Astrocyte of the cerebellum (primary cell): ENCODE results near the gene HEY2.

Experiments
- DNase-seq: peaks from one replicate; pipeline ENCODE4 v3.0.0-alpha.2; 2011; ENCODE audit warnings: low read depth
- H3K4me3 ChIP-seq: 2 replicates; pipeline ENCODE4 v1.5.1; 2011; ENCODE audit warnings: mild to moderate bottlenecking, low read depth, low read length, moderate library complexity
- in situ Hi-C: cut with HindIII; loops from 2 replicates; pipeline ENCODE4 v1.10.0; 2017; ENCODE audit warnings: low sequenced_read_pairs
- TF ChIP-seq, protein P1 (sequence below): IDR thresholded peaks from 2 replicates; pipeline ENCODE4 v1.5.1; 2012; ENCODE audit warnings: low read length, low read depth, moderate library complexity, mild to moderate bottlenecking; ENCODE audit errors: missing control alignments

The HEY2 gene

DNA sequence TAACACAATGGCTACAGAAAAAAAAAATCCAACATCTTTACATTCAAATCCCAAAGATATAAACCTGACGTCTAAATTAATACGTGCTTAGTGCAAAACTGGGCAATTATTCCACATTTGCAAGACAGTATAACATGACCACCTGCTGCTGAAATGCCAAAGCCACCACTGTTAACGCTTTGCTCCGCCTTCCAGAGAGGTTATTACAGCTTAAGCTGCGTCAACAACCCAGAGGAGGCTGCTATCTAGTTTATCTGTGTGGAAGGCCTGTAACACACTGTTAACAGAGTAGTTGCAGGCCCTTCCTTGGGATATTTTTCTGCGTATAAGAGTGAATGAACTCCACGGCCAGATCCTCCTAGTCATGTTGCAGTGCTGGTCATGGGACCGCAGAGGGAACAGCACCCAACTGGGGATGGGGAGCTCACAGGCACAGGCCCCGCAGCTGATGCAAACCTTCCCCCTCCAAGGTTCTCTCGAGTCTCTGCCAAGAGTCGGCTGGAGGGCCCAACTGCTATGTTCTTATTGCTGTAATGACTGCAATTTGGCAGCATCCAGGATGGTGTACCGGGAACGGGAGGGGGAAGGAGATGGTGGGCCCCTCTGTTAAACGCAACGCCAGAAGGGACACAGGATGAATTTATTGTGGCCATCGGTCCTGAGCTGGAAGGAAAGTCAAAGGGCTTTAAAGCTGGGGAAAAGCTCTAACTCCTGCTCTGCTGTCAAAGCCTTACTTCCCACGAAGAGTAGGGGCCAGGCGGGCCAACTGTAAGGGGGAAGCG is 40.3 kb downstream of the HEY2 start:
- H3K4me3 ChIP-seq: peak overlapping the region; percentile 86
- no peak for DNase-seq
- in situ Hi-C loops: loop anchor here (25.0 kb wide), 1 partner anchor 173 kb away; the partner anchor contains the start of gene HINT3
- TF ChIP-seq, protein P1, sequence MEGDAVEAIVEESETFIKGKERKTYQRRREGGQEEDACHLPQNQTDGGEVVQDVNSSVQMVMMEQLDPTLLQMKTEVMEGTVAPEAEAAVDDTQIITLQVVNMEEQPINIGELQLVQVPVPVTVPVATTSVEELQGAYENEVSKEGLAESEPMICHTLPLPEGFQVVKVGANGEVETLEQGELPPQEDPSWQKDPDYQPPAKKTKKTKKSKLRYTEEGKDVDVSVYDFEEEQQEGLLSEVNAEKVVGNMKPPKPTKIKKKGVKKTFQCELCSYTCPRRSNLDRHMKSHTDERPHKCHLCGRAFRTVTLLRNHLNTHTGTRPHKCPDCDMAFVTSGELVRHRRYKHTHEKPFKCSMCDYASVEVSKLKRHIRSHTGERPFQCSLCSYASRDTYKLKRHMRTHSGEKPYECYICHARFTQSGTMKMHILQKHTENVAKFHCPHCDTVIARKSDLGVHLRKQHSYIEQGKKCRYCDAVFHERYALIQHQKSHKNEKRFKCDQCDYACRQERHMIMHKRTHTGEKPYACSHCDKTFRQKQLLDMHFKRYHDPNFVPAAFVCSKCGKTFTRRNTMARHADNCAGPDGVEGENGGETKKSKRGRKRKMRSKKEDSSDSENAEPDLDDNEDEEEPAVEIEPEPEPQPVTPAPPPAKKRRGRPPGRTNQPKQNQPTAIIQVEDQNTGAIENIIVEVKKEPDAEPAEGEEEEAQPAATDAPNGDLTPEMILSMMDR: no peak

- TF ChIP-seq, protein P1: no peak
- in situ Hi-C loops: loop anchor here (25.0 kb wide), 1 partner anchor 172 kb away; the partner anchor contains the start of gene HINT3
- H3K4me3 ChIP-seq: peak within 1 kb of the TSS; percentile 86
- DNase-seq: no peak
These were observed 41.1 kb downstream of the HEY2 start, which contains the start of gene NCOA7 for GRCh38 chr6:125790358-125791150. TSS of gene NCOA7 (plus strand) at chr6:125790960. CDS start at chr6:125815355, 24,395 bp downstream.

DNA sequence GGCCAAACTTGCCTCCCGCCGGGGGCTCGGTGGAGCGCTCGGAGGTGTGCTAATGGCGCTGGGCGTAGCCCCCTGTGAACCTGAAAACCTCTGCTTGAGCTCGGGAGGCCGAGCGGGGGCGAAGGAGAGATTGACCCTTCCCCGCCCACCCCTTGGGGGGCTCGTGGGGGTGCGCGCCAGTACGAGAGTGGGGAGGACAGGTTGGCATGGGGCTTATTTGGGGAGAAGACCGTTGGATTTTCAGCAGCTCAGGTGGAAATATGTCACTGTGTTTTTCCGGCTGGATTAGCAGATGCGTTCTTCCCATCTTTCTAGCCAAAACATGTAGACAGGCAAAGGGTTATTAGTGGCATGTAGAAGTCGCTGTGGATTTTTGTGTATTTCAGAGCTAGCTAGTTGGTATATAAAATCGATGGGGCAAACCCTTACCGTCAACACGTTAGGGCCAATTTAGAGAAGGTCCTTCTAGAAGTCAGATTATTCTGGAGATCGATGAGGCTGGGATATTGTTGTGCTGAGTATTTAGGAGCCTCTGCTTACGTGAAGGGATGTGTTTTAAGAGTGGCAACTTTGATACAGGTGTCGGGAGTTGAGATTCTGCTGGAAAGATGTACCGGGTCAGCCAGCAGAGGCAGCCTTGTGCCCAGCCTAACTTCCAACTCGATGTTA is 41.9 kb downstream of the HEY2 start:
- TF ChIP-seq, protein P1: peak; percentile 77
- in situ Hi-C loops: loop anchor here (25.0 kb wide), 1 partner anchor 171 kb away; the partner anchor contains the start of gene HINT3
- no peak for DNase-seq
- H3K4me3 ChIP-seq: peak overlapping the region; percentile 86

DNA sequence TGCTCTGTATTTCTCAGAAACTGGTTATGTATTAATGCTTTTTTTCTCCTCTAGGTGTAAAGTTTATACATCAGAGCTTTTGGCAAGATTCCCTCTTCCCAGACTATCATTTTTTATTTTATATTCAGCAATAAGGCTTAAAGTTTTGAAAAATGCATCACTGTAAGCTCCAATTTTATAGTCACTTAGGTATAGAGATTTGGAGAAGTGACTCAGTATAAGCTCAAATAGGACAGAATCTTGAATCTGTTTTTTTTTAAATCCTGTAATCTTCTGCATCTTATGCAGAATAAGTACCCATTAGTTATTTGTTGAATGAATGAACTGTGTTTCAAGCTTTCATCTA is 42.4 kb downstream of the HEY2 start:
- peak overlapping the region; percentile 86 for H3K4me3 ChIP-seq
- TF ChIP-seq, protein P1: no peak
- in situ Hi-C loops: loop anchor here (25.0 kb wide), 1 partner anchor 171 kb away; the partner anchor contains the start of gene HINT3

DNA sequence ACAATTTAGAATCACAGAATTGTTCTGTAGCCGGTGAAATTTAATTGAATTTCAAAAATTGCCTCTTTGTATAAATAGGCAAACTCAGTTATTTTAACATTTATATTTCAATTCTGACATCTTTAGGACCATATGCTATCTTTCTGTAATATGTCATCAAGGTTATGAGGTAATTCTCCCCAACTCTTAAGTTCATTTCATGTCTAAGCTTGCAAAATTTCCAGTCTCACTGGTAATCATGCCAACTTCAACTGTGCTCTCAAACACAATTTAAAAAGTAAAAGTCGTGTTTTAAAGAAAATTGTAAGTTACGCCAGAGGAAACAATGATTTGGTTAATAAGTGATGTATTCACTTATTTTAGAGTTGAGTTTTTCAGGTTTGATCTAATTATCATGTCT is 42.7 kb downstream of the HEY2 start:
- TF ChIP-seq, protein P1: no peak
- H3K4me3 ChIP-seq: no peak overlapping the region
- DNase-seq: no peak
- in situ Hi-C loops: loop anchor here (25.0 kb wide), 1 partner anchor 170 kb away; the partner anchor contains the start of gene HINT3

More for the DNA sequence above, 42.4 kb downstream of the HEY2 start:
- no peak for DNase-seq

DNA sequence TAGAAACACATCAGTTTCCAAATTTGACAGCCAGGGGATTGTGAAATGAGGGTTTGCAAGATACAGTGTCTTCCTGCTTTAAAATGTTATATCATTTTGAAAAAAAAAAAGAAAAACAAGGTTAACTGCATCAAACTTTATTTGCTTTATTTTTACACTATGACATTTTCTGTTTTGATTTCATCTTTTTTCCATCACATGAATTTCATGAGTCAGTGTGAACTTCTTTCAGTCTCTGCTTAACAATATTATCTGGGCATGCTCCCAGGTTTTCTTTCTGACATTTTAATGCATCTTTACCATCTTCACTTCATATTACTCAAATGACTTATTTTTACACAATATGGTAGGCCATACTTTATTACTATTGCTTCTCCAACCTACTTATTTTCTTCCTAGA is 43.2 kb downstream of the HEY2 start:
- H3K4me3 ChIP-seq: no peak overlapping the region
- in situ Hi-C loops: loop anchor here (25.0 kb wide), 1 partner anchor 170 kb away; the partner anchor contains the start of gene HINT3
- DNase-seq: no peak
- TF ChIP-seq, protein P1: no peak
